ENCODE data around the gene ZNF574. TPM values are rescaled to one million over a fixed set of nuclear protein-coding genes. Genes with fewer than 3 reads are reported as not detected.

ZNF574 gene
- total and polyA plus RNA-seq, 2 of the 8 experiments (the other 6 are each of a cell fraction or from before 2014, with no cell fraction given), result 27.0 to 38.8 TPM

GRCh38 chr19:42042455-42043170, 33.4 kb upstream of the ZNF574 start:
- Histone ChIP-seq H3K18ac (ENCODE audit: extremely low read depth, low read length) (no peak overlapping the region), H4K20me1 (replicated peaks in 1 of 2; ENCODE audit: control insufficient read depth in 1 of 2, insufficient read depth in 2 of 2, low read length in 2 of 2) (peaks cover 3 to 8% of the 10 kb centered on the region in 2 experiments), H2BK12ac (ENCODE audit: low read depth, low read length) (no peak overlapping the region), H2AK5ac (ENCODE audit: low read depth, low read length) (no peak overlapping the region), H3K27me3 (replicated peaks in 1 of 4; ENCODE audit: control insufficient read depth in 3 of 4, extremely low read depth in 1 of 4, insufficient read depth in 3 of 4, low read length in 3 of 4) (no peaks in the 10 kb centered on the region), H3K9me3 (ENCODE audit: insufficient read depth in 2 of 2, low read depth in 1 of 2, low read length in 1 of 2) (no peaks in the 10 kb centered on the region), H2BK5ac (ENCODE audit: low read depth, low read length) (no peak overlapping the region), H3K4me3 (ENCODE audit: extremely low read depth in 1 of 4, insufficient read depth in 2 of 4, low read depth in 3 of 4, low read length in 4 of 4) (no peak overlapping the region), H3K79me2 (ENCODE audit: control insufficient read depth in 1 of 2, insufficient read depth in 2 of 2, low read length in 2 of 2) (no peaks in the 10 kb centered on the region), H3K23me2 (ENCODE audit: low read depth, low read length) (no peaks in the 10 kb centered on the region), H3K23ac (ENCODE audit: insufficient read length) (no peak overlapping the region), H4K5ac (ENCODE audit: insufficient read length, low read depth, low read length) (no peak overlapping the region), H2AFZ (ENCODE audit: low read length) (no peak overlapping the region), H3K9ac (replicated peaks in 1 of 4; ENCODE audit: extremely low read depth in 1 of 4, low read depth in 3 of 4, low read length in 3 of 4) (no peak overlapping the region), H4K8ac (ENCODE audit: extremely low read depth, insufficient read depth, low read length) (peak overlapping the region; percentile 43; the same call in 1 of the 2 replicates), H3K56ac (replicated peaks; ENCODE audit: insufficient read length, low read depth, low read length) (no peak overlapping the region), H3K36me3 (ENCODE audit: control insufficient read depth in 2 of 4, insufficient read depth in 4 of 4, low read length in 3 of 4) (peaks cover 22 to 52% (median 39%) of the 10 kb centered on the region in 4 experiments; a peak in 6 of 8 replicates), H2BK15ac (ENCODE audit: low read length) (no peak overlapping the region), H3K4me1 (replicated peaks in 1 of 4; ENCODE audit: control insufficient read depth in 3 of 4, insufficient read depth in 4 of 4, low read length in 3 of 4) (no peaks in the 10 kb centered on the region), H3K4me2 (ENCODE audit: insufficient read depth in 1 of 2, low read depth in 2 of 2, low read length in 2 of 2) (no peak overlapping the region), H3K4ac (replicated peaks; ENCODE audit: insufficient read length, low read depth, low read length) (no peak overlapping the region), H2BK20ac (ENCODE audit: low read length) (no peak overlapping the region), H3K79me1 (ENCODE audit: low read depth, low read length) (no peaks in the 10 kb centered on the region; the same call in 1 of the 2 replicates), H2BK120ac (replicated peaks; ENCODE audit: low read depth, low read length) (no peak overlapping the region), H3K14ac (ENCODE audit: insufficient read length) (no peak overlapping the region), H3K27ac (ENCODE audit: low read depth, low read length) (no peak overlapping the region), H4K91ac (replicated peaks; ENCODE audit: insufficient read length, low read length) (no peak overlapping the region)
- FAIRE-seq (no peak), DNase-seq (ENCODE audit: low read depth in 1 of 2, low spot score in 2 of 2) (no peak)
- 90% methylated on average over 28 of the region's 30 CpGs; no CpG with 5 or more reads in 1 of the 2 experiments for WGBS, 2 experiments (ENCODE audit: extremely low coverage in 1 of 2, insufficient coverage in 1 of 2, insufficient read length in 1 of 2, insufficient replicate concordance in 2 of 2, low coverage in 1 of 2, low lambda C conversion rate in 2 of 2, missing lambda C conversion rate in 1 of 2)
- ChIA-PET POLR2A (ENCODE audit: partially characterized antibody) (interaction anchor here (1.0 to 1.4 kb wide), 3 partner anchors 10 to 19 kb away, joined by 3 to 4 read pairs (median 3); no protein-coding TSS in a partner anchor), CTCF (ENCODE audit: partially characterized antibody) (interaction anchor here (1.5 to 3.0 kb wide), 3 partner anchors 9 to 19 kb away, joined by 4 to 15 read pairs (median 5); no protein-coding TSS in a partner anchor)
- TF ChIP-seq EGR1 (IDR thresholded peaks at IDR 0.05; ENCODE audit: borderline replicate concordance, low read depth, low read length), result no peak
- TF ChIP-seq TAF1 (IDR thresholded peaks at IDR 0.05; ENCODE audit: low read depth, low read length), result no peak
- TF ChIP-seq GTF2F1 (IDR thresholded peaks at IDR 0.05; ENCODE audit: borderline replicate concordance, low read depth, low read length), result no peak
- no peak for TF ChIP-seq YY1 (IDR thresholded peaks at IDR 0.05; ENCODE audit: low read depth, low read length)
- TF ChIP-seq TBP (IDR thresholded peaks at IDR 0.05; ENCODE audit: low read depth, low read length), result no peak
- TF ChIP-seq CHD2 (IDR thresholded peaks at IDR 0.05; ENCODE audit: low read length), result no peak
- no peak for TF ChIP-seq SIN3A (conservative IDR thresholded peaks at IDR 0.05 in 1 of 2, IDR thresholded peaks at IDR 0.05 in 1 of 2; ENCODE audit: low read depth in 1 of 2, low read length in 2 of 2)
- TF ChIP-seq NRF1 (IDR thresholded peaks at IDR 0.05; ENCODE audit: low read depth, low read length), result no peak
- no peak for TF ChIP-seq EP300 (IDR thresholded peaks at IDR 0.05; ENCODE audit: borderline replicate concordance in 1 of 2, low read depth in 2 of 2, low read length in 2 of 2)
- TF ChIP-seq ZNF274 (IDR thresholded peaks at IDR 0.05; ENCODE audit: borderline replicate concordance, extremely low read depth, low read length), result no peak
